ENCODE measurements around the gene SERHL2.

The SERHL2 gene

DNA sequence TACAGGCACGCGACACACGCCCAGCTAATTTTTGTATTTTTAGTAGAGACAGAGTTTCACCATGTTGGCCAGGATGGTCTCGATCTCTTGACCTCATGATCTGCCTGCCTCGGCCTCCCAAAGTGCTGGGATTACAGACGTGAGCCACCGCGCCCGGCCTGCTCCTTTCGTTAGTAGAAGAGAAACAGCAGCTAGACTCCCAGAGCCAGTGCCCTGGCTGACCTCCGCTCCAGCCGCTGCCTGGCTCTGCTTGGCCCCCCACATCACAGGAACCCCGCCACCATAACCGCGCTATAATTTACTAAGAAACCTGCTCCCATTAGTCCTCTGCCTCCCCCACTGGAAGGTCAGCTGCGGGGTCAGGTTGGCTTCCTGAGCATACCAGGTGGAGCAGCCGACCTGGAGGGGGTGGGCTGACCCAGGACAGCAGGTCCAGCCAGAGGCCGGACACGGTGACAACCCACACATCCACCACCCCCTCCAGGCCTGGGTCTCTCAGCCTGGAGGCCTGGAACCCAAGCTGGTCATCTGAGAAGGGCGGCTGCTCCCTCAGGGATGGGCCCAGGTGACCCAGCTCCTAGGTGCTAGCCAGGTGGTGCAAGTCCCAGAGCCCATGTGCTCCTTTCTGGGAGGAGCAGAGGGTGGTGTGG lies 68.4 kb downstream of the SERHL2 start:
- ATAC-seq (replicated peaks) (no peak), DNase-seq (no peak)
- no peaks in the 10 kb centered on the region for H3K27me3 Mint-ChIP-seq
- no peak overlapping the region for H3K4me3 Mint-ChIP-seq
- H3K4me1 Mint-ChIP-seq (ENCODE audit: low read depth in 2 of 2), result peaks cover 8 to 9% of the 10 kb centered on the region in 2 donors
- H3K27ac Mint-ChIP-seq, result peak overlapping the region; percentile 60 to 78
- no peaks in the 10 kb centered on the region for H3K9me3 Mint-ChIP-seq
- peaks cover 39% of the 10 kb centered on the region for H3K36me3 Mint-ChIP-seq (ENCODE audit: insufficient read depth)

DNA sequence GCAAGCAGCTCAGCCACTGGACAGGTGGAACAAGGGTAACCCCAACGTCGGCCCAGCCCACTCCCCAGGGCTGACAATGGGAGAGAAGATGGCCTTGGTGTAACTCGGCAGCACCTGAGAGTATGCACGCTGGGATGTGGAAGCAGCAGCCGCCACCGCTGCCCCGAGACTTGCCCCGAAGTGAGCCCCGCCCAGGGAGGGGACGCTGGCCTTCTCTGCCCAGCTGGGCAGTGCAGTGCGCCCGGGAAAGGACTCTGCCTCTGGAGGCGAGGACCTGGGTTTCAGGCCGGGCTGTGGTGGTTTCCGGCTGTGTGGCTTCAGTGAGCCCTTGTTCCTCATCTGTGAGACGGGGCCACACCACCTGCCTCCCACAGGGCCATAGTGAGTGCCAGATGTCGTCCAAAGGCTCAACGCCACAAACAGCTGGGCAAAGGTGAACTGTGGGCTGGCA lies 69.6 kb downstream of the SERHL2 start:
- DNase-seq (no peak), ATAC-seq (replicated peaks) (no peak)
- Mint-ChIP-seq H3K4me3 (no peak overlapping the region), H3K4me1 (ENCODE audit: low read depth in 2 of 2) (peaks cover 5 to 8% of the 10 kb centered on the region in 2 donors), H3K9me3 (no peaks in the 10 kb centered on the region), H3K27ac (no peak overlapping the region), H3K36me3 (ENCODE audit: insufficient read depth) (peaks cover 39% of the 10 kb centered on the region), H3K27me3 (no peaks in the 10 kb centered on the region)
